GM21786 (cell line): ENCODE data around the gene ARAF.
A peak's percentile ranks its signal among the peaks of the same experiment; 100 is the strongest.
"Not testable (repeated sequence)": the region's sequence is repeated elsewhere in the genome, so short reads cannot be mapped to it uniquely, and the experiment has no call there.

ENCODE experiments used
- ATAC-seq: cut with Tn5 transposase; IDR thresholded peaks from one replicate; pipeline ENCODE4 v1.9.1; 2021; ENCODE audit not compliant: unreplicated experiment

Gene ARAF

GRCh38 chrX:47560934-47561658 is at the start of gene ARAF:
ARAF (plus strand) TSS chrX:47561205; CDS start chrX:47562968, 1,763 bp downstream.
- ATAC-seq: peak; percentile 88

DNA sequence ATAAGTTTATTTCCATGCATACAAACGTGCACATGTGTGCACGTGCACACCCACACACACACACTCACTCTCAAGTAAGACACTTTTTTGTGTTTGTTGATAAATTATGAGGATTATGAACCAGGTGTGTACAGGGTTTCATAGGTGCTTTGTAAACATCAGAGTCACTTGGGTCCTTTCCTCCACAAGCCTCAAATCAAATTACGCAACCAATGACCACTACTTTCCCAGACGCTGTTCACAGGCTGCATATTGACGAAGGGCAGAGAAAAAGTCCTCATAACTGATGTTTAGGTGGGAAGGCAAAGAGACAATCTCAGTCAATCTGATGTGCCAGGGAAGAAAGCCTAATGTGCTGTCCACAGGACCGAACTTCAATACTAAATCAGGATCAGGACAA is 48.6 kb upstream of the ARAF start:
- ATAC-seq: not testable (repeated sequence)

DNA sequence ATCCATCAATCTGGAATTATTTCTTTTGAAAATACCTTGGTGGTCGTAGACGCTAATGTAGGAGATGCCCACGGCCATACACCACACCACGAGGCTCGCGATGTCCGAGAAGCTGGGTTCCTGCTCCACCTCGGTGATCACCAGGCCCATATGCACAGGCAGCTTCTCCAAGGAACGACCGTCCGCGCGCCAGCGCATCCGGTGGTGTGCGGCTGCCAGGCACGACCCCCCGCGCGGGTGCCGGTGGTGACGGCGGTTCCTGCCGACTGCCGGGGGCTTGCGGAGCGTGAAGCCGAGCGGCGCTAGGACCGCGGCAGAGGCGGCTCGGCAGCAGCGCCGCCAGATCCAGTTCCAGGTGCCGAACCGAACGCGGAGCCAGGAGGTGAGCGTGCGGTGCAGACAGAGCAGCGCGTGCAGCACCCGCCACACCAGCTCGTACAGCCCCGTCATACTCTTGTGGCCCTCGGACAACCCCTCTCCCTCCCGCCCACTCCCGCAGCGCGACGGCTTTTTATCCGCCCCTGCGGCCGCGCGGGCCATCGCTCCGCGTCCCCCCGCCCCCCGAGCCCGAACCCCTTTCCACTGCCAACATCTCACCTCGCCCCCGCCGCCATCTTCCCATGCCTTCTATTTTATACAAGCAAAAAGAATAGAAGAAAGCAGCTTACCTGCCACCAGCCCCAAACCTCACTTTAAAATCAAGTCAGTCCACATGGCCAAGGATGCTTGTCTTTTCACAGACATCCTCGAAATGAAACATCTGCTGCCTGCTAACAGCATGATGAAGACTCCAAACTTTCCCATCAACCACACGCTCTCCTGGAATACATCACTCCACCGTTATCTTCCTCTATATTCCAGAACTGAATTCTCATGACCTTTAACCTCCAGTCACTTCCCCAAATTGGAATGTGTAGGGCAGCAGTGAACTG is 47.7 kb upstream of the ARAF start:
- ATAC-seq: peak; percentile 54

GRCh38 chrX:47514533-47515235 is 46.3 kb upstream of the ARAF start:
- ATAC-seq: no peak

GRCh38 chrX:47515941-47516665 is 44.9 kb upstream of the ARAF start:
- no peak for ATAC-seq

DNA sequence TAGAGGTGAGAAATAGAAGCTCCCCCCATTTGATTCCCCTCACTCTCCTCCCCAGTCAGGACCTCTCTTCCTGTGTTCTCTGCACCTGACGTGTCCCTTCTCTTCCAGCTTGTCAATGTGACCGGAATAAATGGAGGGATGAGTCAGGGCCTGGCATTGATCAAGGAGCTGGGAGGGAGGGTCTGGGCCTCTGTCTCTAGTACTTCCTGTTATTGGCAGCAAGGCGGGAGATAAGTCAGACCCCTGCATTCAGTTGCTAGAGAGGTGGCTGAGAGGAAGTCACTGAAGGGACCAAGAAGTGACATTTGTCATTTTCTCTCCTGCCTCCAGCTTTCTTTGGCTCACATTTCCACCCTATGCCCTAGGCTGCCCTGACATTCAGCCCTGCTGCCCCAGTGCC is 42.9 kb upstream of the ARAF start:
- ATAC-seq: no peak

DNA sequence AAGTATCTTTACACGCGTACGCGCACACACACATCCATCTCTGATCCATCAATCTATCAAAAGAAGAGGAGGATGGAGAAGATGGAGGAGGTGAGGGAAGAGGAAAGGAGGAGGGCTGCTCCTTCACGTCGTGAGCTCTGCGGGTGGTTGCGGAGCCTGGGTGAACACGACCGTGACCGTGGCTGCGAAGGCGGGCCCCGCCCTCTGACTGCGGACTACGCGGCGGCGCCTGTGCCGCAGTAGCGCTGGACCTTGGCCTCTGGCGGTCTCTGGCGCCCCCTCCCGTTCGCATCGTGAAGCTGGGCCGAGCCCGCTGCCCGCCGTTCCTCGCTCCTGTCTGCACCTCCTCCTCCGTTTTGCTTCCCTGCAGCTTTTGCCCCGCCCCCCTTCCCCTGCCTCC is 37.7 kb upstream of the ARAF start:
- peak; percentile 96 for ATAC-seq

GRCh38 chrX:47523713-47524166 is 37.3 kb upstream of the ARAF start:
- ATAC-seq: no peak

DNA sequence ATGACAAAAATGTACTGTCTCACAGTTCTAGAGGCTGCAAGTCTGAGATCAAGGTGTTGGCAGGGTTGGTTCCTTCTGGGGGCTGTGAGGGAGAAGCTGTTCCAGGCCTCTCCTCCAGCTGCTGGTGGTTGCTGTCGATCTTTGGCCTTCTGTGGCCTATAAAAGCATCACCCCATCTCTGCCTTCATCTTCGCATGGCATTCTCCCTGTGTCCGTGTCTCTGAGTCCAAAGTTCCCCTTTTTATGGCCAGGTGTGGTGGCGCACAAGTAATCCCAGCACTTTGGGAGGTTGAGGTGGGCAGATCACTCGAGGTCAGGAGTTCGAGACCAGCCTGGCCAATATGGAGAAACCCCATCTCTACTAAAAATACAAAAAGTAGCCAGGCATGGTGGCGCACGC is 31.5 kb upstream of the ARAF start:
- no peak for ATAC-seq

DNA sequence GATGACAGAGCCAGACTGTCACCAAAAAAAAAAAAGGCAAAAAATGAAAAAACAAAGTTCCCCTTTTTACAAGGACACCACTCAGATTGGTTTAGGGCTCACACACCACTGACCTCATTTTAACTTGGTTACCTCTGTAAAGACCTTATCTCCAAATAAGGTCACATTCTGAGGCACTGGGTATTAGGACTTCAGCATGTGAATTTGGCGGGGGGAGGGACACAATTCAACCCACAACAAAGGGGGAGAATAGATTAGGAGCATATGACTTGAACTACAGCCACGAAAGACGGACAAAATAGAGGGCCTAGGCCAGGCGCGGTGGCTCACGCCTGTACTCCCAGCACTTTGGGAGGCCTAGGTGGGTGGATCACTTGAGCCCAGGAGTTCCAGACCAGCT is 31.0 kb upstream of the ARAF start:
- ATAC-seq: no peak

DNA sequence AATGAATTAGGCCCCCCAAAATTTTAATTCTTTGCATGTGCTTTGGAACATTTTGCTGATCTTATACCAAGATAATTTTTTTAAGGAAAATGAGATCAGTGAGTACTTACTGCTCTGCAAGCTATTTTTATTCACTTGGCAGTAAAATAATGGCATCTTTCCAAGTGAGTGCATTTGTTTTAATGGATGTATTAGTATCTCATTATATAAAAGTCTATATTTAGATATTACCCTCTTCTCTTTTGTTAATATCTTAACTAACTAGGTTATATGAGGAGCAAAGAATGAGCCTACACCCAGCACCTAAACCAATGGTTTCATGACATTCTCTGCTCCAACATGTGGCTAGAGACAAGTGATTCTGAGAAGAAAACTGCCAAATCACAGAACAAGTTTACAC is 21.1 kb upstream of the ARAF start:
- ATAC-seq: no peak

DNA sequence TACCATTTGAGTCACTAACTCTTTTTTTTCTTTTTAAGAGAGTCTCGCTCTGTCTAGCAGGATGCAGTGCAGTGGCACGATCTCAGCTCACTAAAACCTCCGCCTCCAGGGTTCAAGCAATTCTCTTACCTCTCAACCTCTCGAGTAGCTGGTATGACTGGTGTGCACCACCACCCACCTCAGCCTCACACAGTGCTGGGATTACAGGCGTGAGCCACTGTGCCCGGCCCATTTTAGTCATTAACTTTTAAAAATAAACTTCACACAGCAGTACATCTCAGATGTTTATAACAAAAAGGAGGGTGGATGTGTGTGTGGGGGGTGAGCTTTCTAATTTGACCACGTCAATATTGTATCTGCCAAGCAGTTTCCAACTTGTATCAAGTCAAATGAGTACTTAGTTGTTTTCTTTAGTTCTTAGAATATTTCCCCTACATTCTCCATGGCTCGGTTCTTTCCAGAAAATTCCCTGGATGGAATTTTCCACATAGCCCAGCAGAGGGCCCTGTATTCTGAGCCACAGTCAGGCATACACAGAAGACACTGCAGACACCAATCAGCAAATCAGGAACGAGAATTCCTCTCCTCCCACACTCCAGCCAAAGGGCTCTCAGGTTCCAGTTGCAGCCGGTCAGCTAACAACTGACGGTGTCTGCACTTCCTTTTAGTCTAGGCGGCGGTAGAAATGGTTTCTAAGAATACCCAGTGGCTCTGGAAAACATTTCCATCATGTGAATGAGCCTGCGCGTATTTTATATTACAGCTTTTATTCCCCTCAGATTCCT is 20.1 kb upstream of the ARAF start:
- ATAC-seq: no peak

GRCh38 chrX:47543496-47543895 is 17.5 kb upstream of the ARAF start:
- no peak for ATAC-seq

GRCh38 chrX:47556045-47556623 is 4.9 kb upstream of the ARAF start:
- ATAC-seq: peak; percentile 92

DNA sequence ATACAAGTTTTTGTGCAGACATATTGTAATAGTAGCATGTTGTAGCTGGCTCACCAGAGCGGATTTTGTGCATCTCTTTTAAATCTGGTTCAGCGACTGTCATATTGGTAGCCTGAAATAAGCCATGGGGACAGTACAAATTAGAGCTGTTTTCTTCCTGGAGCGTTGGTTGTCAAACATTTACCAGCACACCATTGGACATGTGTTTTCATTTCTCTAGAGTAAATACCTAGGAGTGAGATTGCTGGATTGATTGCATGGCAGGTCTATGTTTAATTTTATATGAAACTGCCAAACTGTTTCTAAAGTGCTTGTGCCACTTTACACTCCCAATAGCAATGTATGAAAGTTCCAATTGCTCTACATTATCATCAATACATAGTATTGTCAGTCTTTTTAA is 2.6 kb upstream of the ARAF start:
- ATAC-seq: no peak

GRCh38 chrX:47560179-47560933 is 649 bp upstream of the ARAF start:
- no peak for ATAC-seq

DNA sequence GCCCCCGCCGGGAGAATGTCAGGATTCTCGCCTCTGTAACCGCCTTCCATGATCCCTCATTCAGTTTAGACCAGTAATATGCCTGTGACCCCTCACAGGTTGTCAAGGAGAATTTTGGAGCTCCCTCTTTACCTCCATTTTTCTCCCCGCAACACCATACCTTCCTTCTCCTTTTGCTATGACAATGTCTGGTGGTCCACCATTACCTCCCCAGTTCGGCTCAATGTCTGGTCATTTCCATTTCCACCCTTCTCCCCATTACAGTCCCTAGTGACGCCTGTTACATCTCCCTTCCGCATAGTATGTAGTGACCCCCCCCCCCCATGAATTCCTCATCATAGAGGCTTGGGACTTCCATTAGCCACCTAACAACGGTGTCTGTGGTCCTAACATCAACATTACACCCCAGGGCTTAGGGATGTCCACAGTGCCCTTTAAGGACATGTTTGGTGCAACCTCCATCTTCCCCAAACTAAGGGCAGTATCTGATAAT is 700 bp downstream of the ARAF start:
- ATAC-seq: no peak

DNA sequence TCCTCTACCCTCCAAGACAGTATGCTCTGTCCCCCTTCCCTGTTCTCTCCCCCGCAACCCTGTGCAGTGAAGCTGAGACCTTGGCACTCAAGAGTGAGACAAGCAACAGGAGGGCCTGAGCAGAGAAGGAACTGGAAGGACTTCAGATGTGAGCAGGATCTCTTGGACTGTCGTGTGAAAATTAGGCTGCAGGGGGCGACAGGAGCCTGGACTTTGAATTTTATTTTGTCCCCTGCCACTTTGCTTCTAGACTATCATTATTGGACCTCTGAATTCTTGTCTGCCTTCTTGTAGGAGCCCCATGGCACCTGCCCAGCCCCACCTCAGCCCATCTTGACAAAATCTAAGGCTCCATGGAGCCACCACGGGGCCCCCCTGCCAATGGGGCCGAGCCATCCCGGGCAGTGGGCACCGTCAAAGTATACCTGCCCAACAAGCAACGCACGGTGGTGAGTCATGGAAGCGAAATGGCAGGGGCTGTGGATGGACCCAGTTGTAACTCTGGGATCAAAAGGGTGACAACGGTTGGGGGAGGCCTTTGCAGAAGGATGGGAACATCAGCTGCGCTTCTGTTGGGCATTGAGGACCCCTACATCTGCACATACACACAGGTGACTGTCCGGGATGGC is 1.7 kb downstream of the ARAF start:
- ATAC-seq: no peak
